A549 (cell line): ENCODE measurements around the gene DIAPH2. TPM values are rescaled to one million over a fixed set of nuclear protein-coding genes. Genes with fewer than 3 reads are reported as not detected.
A peak's percentile ranks its signal among the peaks of the same experiment; 100 is the strongest.

Experiments
- ATAC-seq, 2 experiments: fragments of 200-7000 bp in 1 of 2; fragments of >200 bp in 1 of 2; cut with Nextera tagmentation in 1 of 2; cut with Tn5 transposase in 1 of 2; 3 replicates each; pipeline versions ENCODE4 v1.8.0 to v1.9.1; 2018 to 2020; ENCODE audit warnings: mild to moderate bottlenecking in 1 of 2, moderate library complexity in 1 of 2
- CTCF ChIA-PET: fragments of 300-600 bp; sonication (Branson Sonifier 250); formaldehyde crosslinking; extraction: SDS; loops from one replicate; lab custom pipeline; 2021; ENCODE audit warnings: antibody characterized with exemption, inconsistent platforms; lab: Yijun Ruan, JAX
- POLR2A ChIA-PET: fragments of 350-600 bp; formaldehyde crosslinking; extraction: SDS; loops from one replicate; lab custom pipeline; 2021; ENCODE audit warnings: antibody characterized with exemption, inconsistent platforms; lab: Yijun Ruan, JAX
- DNase-seq, 2 experiments: peaks; one replicate each; pipeline versions ENCODE4 v3.0.0 to v3.0.0-alpha.2; 2011 to 2016; ENCODE audit warnings: low read depth in 1 of 2, low spot score in 1 of 2
- FAIRE-seq: peaks from 2 replicates; lab custom pipeline; 2011; peaks lifted over from hg19 to GRCh38; lab: Jason Lieb, UNC
- H3K27ac ChIP-seq, 2 experiments: fragments of >200 bp; sonication (Bioruptor Twin); formaldehyde crosslinking; 3 replicates each; pipeline ENCODE4 v1.5.1; 2016 to 2017
- H3K4me1 ChIP-seq: fragments of >200 bp; sonication (Bioruptor Twin); formaldehyde crosslinking; 3 replicates; pipeline ENCODE4 v1.6.1; 2016
- H3K4me2 ChIP-seq: fragments of >200 bp; sonication (Bioruptor Twin); formaldehyde crosslinking; 3 replicates; pipeline ENCODE4 v1.6.1; 2016
- H3K4me3 ChIP-seq: fragments of >200 bp; sonication (Bioruptor Twin); formaldehyde crosslinking; 3 replicates; pipeline ENCODE4 v1.5.1; 2016
- H3K9me3 ChIP-seq: fragments of >200 bp; sonication (Bioruptor Twin); formaldehyde crosslinking; 3 replicates; pipeline ENCODE4 v1.6.1; 2016
- CBX8 ChIP-seq: fragments of 200-600 bp; sonication (generic); IDR thresholded peaks from 2 replicates; pipeline ENCODE4 v1.6.1; 2016
- FOSB ChIP-seq: fragments of 250-450 bp; sonication (Bioruptor Pico); IDR thresholded peaks from 2 replicates; pipeline ENCODE4 v1.5.0; 2020; ENCODE audit warnings: mild to moderate bottlenecking, moderate library complexity
- FOSL2 ChIP-seq, 2 experiments: fragments of 450-650 bp in 1 of 2; fragments of >200 bp in 1 of 2; sonication (Bioruptor Twin) in 1 of 2; formaldehyde crosslinking; IDR thresholded peaks; 2 replicates each; pipeline versions ENCODE4 v1.5.0 to v1.6.1; 2016 to 2020; ENCODE audit warnings: mild to moderate bottlenecking in 1 of 2, moderate library complexity in 1 of 2
- HDAC2 ChIP-seq: fragments of 200-600 bp; sonication (generic); IDR thresholded peaks from 2 replicates; pipeline ENCODE4 v1.6.1; 2016
- HOXA7 ChIP-seq: fragments of 250-450 bp; sonication (Bioruptor Pico); IDR thresholded peaks from 2 replicates; pipeline ENCODE4 v1.5.0; 2020; ENCODE audit warnings: mild to moderate bottlenecking, moderate library complexity
- HOXB13 ChIP-seq: fragments of 250-450 bp; sonication (Bioruptor Pico); IDR thresholded peaks from 2 replicates; pipeline ENCODE4 v1.5.0; 2020; ENCODE audit warnings: low read depth, mild to moderate bottlenecking, moderate library complexity
- KDM1A ChIP-seq: fragments of 200-600 bp; sonication (generic); IDR thresholded peaks from 2 replicates; pipeline ENCODE4 v1.6.1; 2016; ENCODE audit warnings: low read depth, mild to moderate bottlenecking
- KDM5A ChIP-seq: fragments of 200-600 bp; sonication (generic); IDR thresholded peaks from 2 replicates; pipeline ENCODE4 v1.6.1; 2016; ENCODE audit warnings: antibody characterized with exemption, mild to moderate bottlenecking
- MAZ ChIP-seq: fragments of 150-350 bp; IDR thresholded peaks from 2 replicates; pipeline ENCODE4 v1.6.1; 2014; ENCODE audit warnings: antibody characterized with exemption, low read depth, low read length, borderline replicate concordance
- MYC ChIP-seq: IDR thresholded peaks from 2 replicates; pipeline ENCODE4 v1.6.1; 2012; ENCODE audit warnings: mild to moderate bottlenecking, inconsistent platforms, low read length, improper control_type of control experiment, borderline replicate concordance
- NR3C1 ChIP-seq: fragments of >200 bp; sonication (Bioruptor Twin); formaldehyde crosslinking; IDR thresholded peaks from 3 replicates; pipeline ENCODE4 v1.6.1; 2017
- RARB ChIP-seq: fragments of 250-450 bp; sonication (Bioruptor Pico); IDR thresholded peaks from 2 replicates; pipeline ENCODE4 v1.8.0; 2021; ENCODE audit warnings: mild to moderate bottlenecking, moderate library complexity
- RCOR1 ChIP-seq: fragments of 150-350 bp; IDR thresholded peaks from 2 replicates; pipeline ENCODE4 v1.6.1; 2014; ENCODE audit warnings: antibody characterized with exemption, low read length, low read depth
- SMC3 ChIP-seq: fragments of >200 bp; sonication (Bioruptor Twin); formaldehyde crosslinking; IDR thresholded peaks from 3 replicates; pipeline ENCODE4 v1.6.1; 2018; ENCODE audit warnings: inconsistent platforms
- TP53 ChIP-seq: fragments of 250-450 bp; sonication (Bioruptor Pico); IDR thresholded peaks from 2 replicates; pipeline ENCODE4 v1.5.0; 2021; ENCODE audit warnings: mild to moderate bottlenecking, moderate library complexity
- ZC3H11A ChIP-seq: fragments of 450-650 bp; IDR thresholded peaks from 2 replicates; pipeline ENCODE4 v1.6.1; 2014; ENCODE audit warnings: antibody characterized with exemption, mild to moderate bottlenecking
- ZNF302 ChIP-seq: fragments of 250-450 bp; sonication (Bioruptor Pico); IDR thresholded peaks from 2 replicates; pipeline ENCODE4 v1.9.0; 2021; ENCODE audit warnings: inconsistent platforms, mild to moderate bottlenecking, moderate library complexity
- WGBS: methylation state at CpG from one replicate; pipeline ENCODE4 v1.1.6; 2017; ENCODE audit errors: missing lambda C conversion rate; 5-methylcytosine and 5-hydroxymethylcytosine counted together
- polyA plus RNA-seq, 4 experiments: library from polyadenylated mRNA; depleted of rRNA in 3 of 4; stranded (reverse); fragments of >200 nt; fragmentation: RNase III in 1 of 4; extraction: RNeasy Plus Mini Kit Qiagen cat#74134 plus additional on column Dnase treatment in 1 of 4; gene quantifications; 2 replicates in 3 of 4; 3 replicates in 1 of 4; pipeline ENCODE4 v1.2.3, GENCODE V29; 2011 to 2017
- TF ChIP-seq, protein P1 (sequence below): fragments of 200-600 bp; sonication (generic); IDR thresholded peaks from 2 replicates; pipeline ENCODE4 v1.6.1; 2016; ENCODE audit warnings: antibody characterized with exemption, mild to moderate bottlenecking, moderate library complexity
- TF ChIP-seq, protein P2 (sequence below): fragments of 250-450 bp; sonication (Bioruptor Pico); IDR thresholded peaks from 2 replicates; pipeline ENCODE4 v1.5.0; 2021; ENCODE audit warnings: mild to moderate bottlenecking, moderate library complexity, borderline replicate concordance

DIAPH2 gene
- polyA plus RNA-seq, 2 of the 4 experiments (the other 2 are of a cell fraction) = 3.7 to 10.0 TPM

GRCh38 chrX:96909291-96909690 is 224.6 kb downstream of the DIAPH2 start:
- Histone ChIP-seq H3K4me1 (peaks cover 8% of the 10 kb centered on the region; the same call in 2 of the 3 replicates), H3K9me3 (no peaks in the 10 kb centered on the region), H3K27ac (no peak overlapping the region), H3K4me3 (no peak overlapping the region), H3K4me2 (no peak overlapping the region)
- 95% methylated on average over 5 of the region's 5 CpGs for WGBS
- no peak for TF ChIP-seq TP53 (CRISPR knock-in tag)
- no peak for TF ChIP-seq RARB (CRISPR knock-in tag)
- no peak for TF ChIP-seq ZNF302
- TF ChIP-seq CBX8 = no peak
- no peak for TF ChIP-seq RCOR1
- no peak for TF ChIP-seq HOXA7 (CRISPR knock-in tag)
- no peak for TF ChIP-seq KDM5A
- no peak for TF ChIP-seq MAZ
- no peak for TF ChIP-seq FOSB (CRISPR knock-in tag)
- TF ChIP-seq, protein P1, sequence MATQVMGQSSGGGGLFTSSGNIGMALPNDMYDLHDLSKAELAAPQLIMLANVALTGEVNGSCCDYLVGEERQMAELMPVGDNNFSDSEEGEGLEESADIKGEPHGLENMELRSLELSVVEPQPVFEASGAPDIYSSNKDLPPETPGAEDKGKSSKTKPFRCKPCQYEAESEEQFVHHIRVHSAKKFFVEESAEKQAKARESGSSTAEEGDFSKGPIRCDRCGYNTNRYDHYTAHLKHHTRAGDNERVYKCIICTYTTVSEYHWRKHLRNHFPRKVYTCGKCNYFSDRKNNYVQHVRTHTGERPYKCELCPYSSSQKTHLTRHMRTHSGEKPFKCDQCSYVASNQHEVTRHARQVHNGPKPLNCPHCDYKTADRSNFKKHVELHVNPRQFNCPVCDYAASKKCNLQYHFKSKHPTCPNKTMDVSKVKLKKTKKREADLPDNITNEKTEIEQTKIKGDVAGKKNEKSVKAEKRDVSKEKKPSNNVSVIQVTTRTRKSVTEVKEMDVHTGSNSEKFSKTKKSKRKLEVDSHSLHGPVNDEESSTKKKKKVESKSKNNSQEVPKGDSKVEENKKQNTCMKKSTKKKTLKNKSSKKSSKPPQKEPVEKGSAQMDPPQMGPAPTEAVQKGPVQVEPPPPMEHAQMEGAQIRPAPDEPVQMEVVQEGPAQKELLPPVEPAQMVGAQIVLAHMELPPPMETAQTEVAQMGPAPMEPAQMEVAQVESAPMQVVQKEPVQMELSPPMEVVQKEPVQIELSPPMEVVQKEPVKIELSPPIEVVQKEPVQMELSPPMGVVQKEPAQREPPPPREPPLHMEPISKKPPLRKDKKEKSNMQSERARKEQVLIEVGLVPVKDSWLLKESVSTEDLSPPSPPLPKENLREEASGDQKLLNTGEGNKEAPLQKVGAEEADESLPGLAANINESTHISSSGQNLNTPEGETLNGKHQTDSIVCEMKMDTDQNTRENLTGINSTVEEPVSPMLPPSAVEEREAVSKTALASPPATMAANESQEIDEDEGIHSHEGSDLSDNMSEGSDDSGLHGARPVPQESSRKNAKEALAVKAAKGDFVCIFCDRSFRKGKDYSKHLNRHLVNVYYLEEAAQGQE = no peak
- no peak for TF ChIP-seq KDM1A
- no peak for TF ChIP-seq HOXB13
- no peak for TF ChIP-seq FOSL2 (IDR thresholded peaks at IDR 0.05)
- TF ChIP-seq FOSL2 (CRISPR knock-in tag; IDR thresholded peaks at IDR 0.05) = no peak
- FAIRE-seq = no peak
- POLR2A ChIA-PET = no interaction called here
- CTCF ChIA-PET = no interaction called here
- ATAC-seq = no peak
- DNase-seq = no peak

DNA sequence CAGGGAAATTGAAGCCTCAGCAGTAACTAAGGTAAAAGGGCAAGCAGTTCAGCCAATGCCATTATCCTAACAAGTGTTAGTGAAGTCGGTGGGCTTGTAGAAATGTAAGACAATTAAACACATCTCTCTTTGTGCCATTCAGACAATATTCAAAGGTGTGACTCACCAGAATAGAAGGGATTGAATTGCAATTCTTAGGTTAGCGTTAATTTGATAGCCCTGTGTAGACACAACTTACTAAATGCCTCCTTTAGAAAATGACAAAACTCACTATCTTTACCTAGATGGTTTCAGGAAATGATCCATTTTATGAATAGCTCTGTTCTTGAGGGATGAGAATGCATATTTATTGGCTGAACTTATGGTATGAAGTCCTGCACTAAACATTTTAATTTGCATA is 234.2 kb downstream of the DIAPH2 start:
- ATAC-seq (no peak), FAIRE-seq (peak; percentile 94), DNase-seq (no peak)
- CTCF ChIA-PET = no interaction called here
- H3K27ac ChIP-seq = no peak overlapping the region
- TF ChIP-seq SMC3 (no peak), HOXB13 (no peak), HDAC2 (no peak)
- TF ChIP-seq, protein P2, sequence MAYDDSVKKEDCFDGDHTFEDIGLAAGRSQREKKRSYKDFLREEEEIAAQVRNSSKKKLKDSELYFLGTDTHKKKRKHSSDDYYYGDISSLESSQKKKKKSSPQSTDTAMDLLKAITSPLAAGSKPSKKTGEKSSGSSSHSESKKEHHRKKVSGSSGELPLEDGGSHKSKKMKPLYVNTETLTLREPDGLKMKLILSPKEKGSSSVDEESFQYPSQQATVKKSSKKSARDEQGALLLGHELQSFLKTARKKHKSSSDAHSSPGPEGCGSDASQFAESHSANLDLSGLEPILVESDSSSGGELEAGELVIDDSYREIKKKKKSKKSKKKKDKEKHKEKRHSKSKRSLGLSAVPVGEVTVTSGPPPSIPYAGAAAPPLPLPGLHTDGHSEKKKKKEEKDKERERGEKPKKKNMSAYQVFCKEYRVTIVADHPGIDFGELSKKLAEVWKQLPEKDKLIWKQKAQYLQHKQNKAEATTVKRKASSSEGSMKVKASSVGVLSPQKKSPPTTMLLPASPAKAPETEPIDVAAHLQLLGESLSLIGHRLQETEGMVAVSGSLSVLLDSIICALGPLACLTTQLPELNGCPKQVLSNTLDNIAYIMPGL (CRISPR knock-in tag) = no peak
- TF ChIP-seq, all 56 proteins: peak for 0
- Histone ChIP-seq H3K9me3 (no peaks in the 10 kb centered on the region), H3K4me2 (no peak overlapping the region), H3K4me1 (no peaks in the 10 kb centered on the region), H3K4me3 (no peak overlapping the region)
- 90% methylated on average over 2 of the region's 2 CpGs for WGBS
- POLR2A ChIA-PET = no interaction called here

GRCh38 chrX:96919672-96920071 is 235.0 kb downstream of the DIAPH2 start:
- POLR2A ChIA-PET = no interaction called here
- Histone ChIP-seq H3K4me2 (no peak overlapping the region), H3K9me3 (no peaks in the 10 kb centered on the region), H3K4me1 (no peaks in the 10 kb centered on the region), H3K27ac (no peak overlapping the region), H3K4me3 (no peak overlapping the region)
- ATAC-seq = no peak
- WGBS = 97% methylated on average over 4 of the region's 4 CpGs
- CTCF ChIA-PET = no interaction called here
- FAIRE-seq = no peak
- no peak for DNase-seq
- no peak for TF ChIP-seq NR3C1
- TF ChIP-seq MYC = no peak
- TF ChIP-seq ZC3H11A = peak; percentile 76
